ENCODE results near the gene EXD1.
"Not testable (repeated sequence)": the region's sequence is repeated elsewhere in the genome, so short reads cannot be mapped to it uniquely, and the experiment has no call there.

- TF ChIP-seq CTCF, POLR2A, EP300 (IDR thresholded peaks at IDR 0.05): not testable (repeated sequence)
These were observed 4.7 kb upstream of the EXD1 start for GRCh38 chr15:41235228-41235627.
